HepG2 (cell line): Measurements from ENCODE around the gene RNASE7. TPM values are rescaled to one million over a fixed set of nuclear protein-coding genes. Genes with fewer than 3 reads are reported as not detected.

ENCODE experiments used
- ATAC-seq: fragments of 200-7000 bp; cut with Tn5 transposase; 3 replicates; pipeline ENCODE4 v1.9.1; 2020; ENCODE audit warnings: mild to moderate bottlenecking, moderate library complexity
- BruUV-seq: library from RNA; stranded (reverse); fragments of 400-500 nt; replicated peaks from 2 replicates; lab custom pipeline; 2021; lab: Mats Ljungman, UMichigan
- CTCF ChIA-PET: fragments of 300-600 bp; formaldehyde crosslinking; extraction: SDS; loops from one replicate; lab custom pipeline; 2021; ENCODE audit warnings: low total read pairs, inconsistent platforms, low intra/inter-chr PET ratio; lab: Yijun Ruan, JAX
- POLR2A ChIA-PET: fragments of 350-600 bp; sonication (Branson Sonifier 250); formaldehyde crosslinking; loops from one replicate; lab custom pipeline; 2020; ENCODE audit warnings: antibody characterized with exemption, inconsistent platforms; lab: Yijun Ruan, JAX
- DNase-seq: peaks from one replicate; pipeline ENCODE4 v3.0.0-alpha.2; 2015; ENCODE audit warnings: low spot score
- FAIRE-seq: peaks from 3 replicates; lab custom pipeline; 2011; peaks lifted over from hg19 to GRCh38; lab: Jason Lieb, UNC
- H2AFZ ChIP-seq: one replicate; pipeline ENCODE4 v1.6.1; 2011; ENCODE audit warnings: low read length, inconsistent platforms
- H3K27ac ChIP-seq: fragments of 300-600 bp; 3 replicates; pipeline ENCODE4 v1.8.0; 2011; ENCODE audit warnings: mixed run types, mild to moderate bottlenecking, mixed read lengths, low read length, inconsistent platforms; ENCODE audit not compliant: insufficient read depth; ENCODE audit errors: extremely low read length
- H3K27me3 ChIP-seq, 2 experiments: fragments of 200-600 bp in 1 of 2; 2 replicates in 1 of 2; 3 replicates in 1 of 2; pipeline versions ENCODE4 v1.6.0 to v1.8.0; 2011; ENCODE audit warnings: low read length in 2 of 2, mild to moderate bottlenecking in 2 of 2, moderate library complexity in 2 of 2, inconsistent platforms in 1 of 2; ENCODE audit not compliant: insufficient read depth in 2 of 2, control insufficient read depth in 1 of 2
- H3K36me3 ChIP-seq, 2 experiments: fragments of 200-600 bp in 1 of 2; replicated peaks in 1 of 2; 2 replicates in 1 of 2; 3 replicates in 1 of 2; pipeline versions ENCODE4 v1.5.1 to v1.8.0; 2011; ENCODE audit warnings: low read length in 2 of 2, inconsistent platforms in 1 of 2; ENCODE audit not compliant: insufficient read depth in 2 of 2, control insufficient read depth in 1 of 2
- H3K4me1 ChIP-seq: 2 replicates; pipeline ENCODE4 v1.5.1; 2012; ENCODE audit warnings: low read length, inconsistent platforms; ENCODE audit not compliant: insufficient read depth
- H3K4me2 ChIP-seq: 2 replicates; pipeline ENCODE4 v1.6.0; 2011; ENCODE audit warnings: low read depth, low read length, inconsistent platforms
- H3K4me3 ChIP-seq, 3 experiments: fragments of 200-600 bp in 1 of 3; sonication (generic), shearing (Covaris generic) in 1 of 3; replicated peaks in 1 of 3; 2 replicates each; pipeline ENCODE4 v1.5.1; 2011 to 2016; ENCODE audit warnings: low read length in 3 of 3, inconsistent platforms in 2 of 3, low read depth in 2 of 3, mild to moderate bottlenecking in 2 of 3, control low read depth in 1 of 3, mixed read lengths in 1 of 3; ENCODE audit not compliant: insufficient read depth in 1 of 3
- H3K79me2 ChIP-seq: one replicate; pipeline ENCODE4 v1.6.1; 2011; ENCODE audit warnings: low read length, inconsistent platforms; ENCODE audit not compliant: insufficient read depth
- H3K9ac ChIP-seq: 2 replicates; pipeline ENCODE4 v1.6.0; 2011; ENCODE audit warnings: mild to moderate bottlenecking, low read depth, low read length, inconsistent platforms; ENCODE audit not compliant: insufficient read depth
- H3K9me3 ChIP-seq: 2 replicates; pipeline ENCODE4 v1.5.1; 2012; ENCODE audit warnings: mild to moderate bottlenecking, low read length
- H4K20me1 ChIP-seq: 2 replicates; pipeline ENCODE4 v1.6.0; 2011; ENCODE audit warnings: inconsistent platforms, mild to moderate bottlenecking, low read length, moderate library complexity; ENCODE audit not compliant: insufficient read depth
- GATA4 ChIP-seq: sonication (generic); IDR thresholded peaks from 2 replicates; pipeline ENCODE4 v1.6.1; 2016; ENCODE audit warnings: antibody characterized with exemption, low read depth, borderline replicate concordance
- NFIB ChIP-seq: sonication (generic); formaldehyde crosslinking; IDR thresholded peaks from 2 replicates; pipeline ENCODE4 v1.9.0; 2021; ENCODE audit warnings: missing genetic modification reagents, mild to moderate bottlenecking, borderline replicate concordance
- RBM39 ChIP-seq: fragments of 200-400 bp; formaldehyde crosslinking; IDR thresholded peaks from one replicate; pipeline ENCODE4 v1.6.1; 2018; ENCODE audit warnings: antibody characterized with exemption, mild to moderate bottlenecking, low read depth, low read length; ENCODE audit not compliant: poor library complexity, severe bottlenecking
- TAF15 ChIP-seq: fragments of 200-400 bp; formaldehyde crosslinking; IDR thresholded peaks from one replicate; pipeline ENCODE4 v1.6.1; 2018; ENCODE audit warnings: mild to moderate bottlenecking, low read depth, low read length; ENCODE audit not compliant: poor library complexity, severe bottlenecking
- TEAD2 ChIP-seq: sonication (generic); formaldehyde crosslinking; IDR thresholded peaks from 2 replicates; pipeline ENCODE4 v1.9.0; 2021; ENCODE audit warnings: missing genetic modification reagents
- TRIM24 ChIP-seq: sonication (generic); formaldehyde crosslinking; IDR thresholded peaks from 2 replicates; pipeline ENCODE4 v1.8.0; 2022; ENCODE audit warnings: mild to moderate bottlenecking, missing genetic modification reagents
- ZFY ChIP-seq: sonication (generic); formaldehyde crosslinking; IDR thresholded peaks from 2 replicates; pipeline ENCODE4 v1.4.0; 2020; ENCODE audit warnings: missing genetic modification reagents
- ZKSCAN5 ChIP-seq: sonication (generic); formaldehyde crosslinking; IDR thresholded peaks from 2 replicates; pipeline ENCODE4 v1.5.1; 2020; ENCODE audit warnings: mild to moderate bottlenecking, missing genetic modification reagents
- ZNF160 ChIP-seq: sonication (generic); formaldehyde crosslinking; IDR thresholded peaks from 2 replicates; pipeline ENCODE4 v1.8.0; 2022; ENCODE audit warnings: mild to moderate bottlenecking, inconsistent platforms, missing genetic modification reagents
- ZNF841 ChIP-seq: sonication (generic); formaldehyde crosslinking; IDR thresholded peaks from 2 replicates; pipeline ENCODE4 v1.8.1; 2023; ENCODE audit warnings: missing genetic modification reagents, borderline replicate concordance
- WGBS: methylation state at CpG from one replicate; pipeline ENCODE4 v1.1.6; 2017; ENCODE audit warnings: low lambda C conversion rate; 5-methylcytosine and 5-hydroxymethylcytosine counted together
- in situ Hi-C: cut with HindIII; loops from 2 replicates; pipeline ENCODE4 v1.10.0; 2017; ENCODE audit warnings: low pct_unique_long_range_greater_than_20kb; ENCODE audit not compliant: extremely low pct_ligation_motif_present
- intact Hi-C: fragments of 100-400 bp; cut with micrococcal nuclease; formaldehyde crosslinking; loops from one replicate; pipeline ENCODE4 v1.10.0; 2022; ENCODE audit not compliant: unreplicated experiment
- polyA plus RNA-seq, 8 experiments: library from polyadenylated mRNA; depleted of rRNA in 3 of 8; stranded (reverse) in 7 of 8; unstranded in 1 of 8; fragments of >200 nt; fragmentation: Illumina TruSeq in 4 of 8; extraction: Trizol in 4 of 8; gene quantifications; 2 replicates each; pipeline versions ENCODE4 v1.2.1 to v1.2.3, GENCODE V29; 2011 to 2016; ENCODE audit warnings: low read depth in 4 of 8, missing spikeins in 1 of 8, mixed read lengths in 1 of 8; ENCODE audit not compliant: insufficient read depth in 1 of 8
- total RNA-seq, 5 experiments: library from RNA; depleted of rRNA; stranded (reverse); fragments of >200 nt; fragmentation: Illumina TruSeq; extraction: Trizol; gene quantifications; 2 replicates each; pipeline ENCODE4 v1.2.3, GENCODE V29; 2016; ENCODE audit warnings: low read depth in 1 of 5
- TF ChIP-seq, protein P1 (sequence below): sonication (generic); formaldehyde crosslinking; IDR thresholded peaks from 2 replicates; pipeline ENCODE4 v1.4.0; 2020; ENCODE audit warnings: missing genetic modification reagents, mild to moderate bottlenecking, borderline replicate concordance
- TF ChIP-seq, protein P2 (sequence below): sonication (generic); formaldehyde crosslinking; IDR thresholded peaks from 2 replicates; pipeline ENCODE4 v1.5.0; 2020; ENCODE audit warnings: missing genetic modification reagents, mild to moderate bottlenecking, borderline replicate concordance
- TF ChIP-seq, protein P3 (sequence below): sonication (generic); formaldehyde crosslinking; IDR thresholded peaks from 2 replicates; pipeline ENCODE4 v1.4.0; 2020; ENCODE audit warnings: missing genetic modification reagents, borderline replicate concordance
- TF ChIP-seq, protein P4 (sequence below): IDR thresholded peaks from 2 replicates; pipeline ENCODE4 v1.6.1; 2012; ENCODE audit warnings: inconsistent platforms

RNASE7 gene
- total and polyA plus RNA-seq, 2 of the 13 experiments (the other 11 are each of a cell fraction or from before 2014, with no cell fraction given) = 0.04 TPM; not detected in 1

DNA sequence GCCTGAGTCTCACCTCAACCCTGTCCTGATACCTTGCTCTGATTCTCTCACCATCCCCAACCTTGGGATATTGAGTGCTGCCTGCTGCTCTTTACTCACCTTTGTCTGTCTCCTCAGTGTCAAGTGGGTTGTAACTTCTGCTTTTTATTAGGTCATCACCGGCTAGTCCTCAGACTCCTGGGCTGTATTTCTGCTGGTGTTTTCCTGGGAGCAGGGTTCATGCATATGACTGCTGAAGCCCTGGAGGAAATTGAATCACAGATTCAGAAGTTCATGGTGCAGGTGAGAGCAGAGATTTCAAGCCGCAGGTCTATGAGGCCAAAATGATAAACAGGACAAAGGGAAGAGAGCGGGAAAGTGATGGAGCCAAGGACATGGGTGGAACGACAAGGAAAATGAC, 42.6 kb upstream of the RNASE7 start:
- Histone ChIP-seq H4K20me1 (no peaks in the 10 kb centered on the region), H2AFZ (no peak overlapping the region), H3K27ac (no peak overlapping the region), H3K4me2 (no peak overlapping the region), H3K4me1 (peaks cover 24% of the 10 kb centered on the region), H3K36me3 (peaks cover 11 to 21% of the 10 kb centered on the region in 2 experiments), H3K9me3 (no peaks in the 10 kb centered on the region), H3K79me2 (no peaks in the 10 kb centered on the region), H3K4me3 (no peak overlapping the region), H3K27me3 (0 out of 5 replicates have a peak, but pooled peaks cover 0 to 3% of the 10 kb centered on the region in 2 experiments), H3K9ac (no peak overlapping the region)
- ChIA-PET POLR2A (no interaction called here), CTCF (no interaction called here)
- FAIRE-seq = no peak
- WGBS = 56% methylated on average over 4 of the region's 4 CpGs
- intact Hi-C loops (no loop called here), in situ Hi-C loops (loop anchor here (25.0 kb wide), 1 partner anchor 662 kb away; the partner anchor contains the start of genes CCNB1IP1 and PARP2)
- TF ChIP-seq TRIM24 (CRISPR knock-in tag) (no peak), ZFY (CRISPR knock-in tag) (no peak), NFIB (CRISPR knock-in tag) (no peak), RBM39 (no peak), ZNF160 (no peak), GATA4 (no peak), ZNF841 (no peak), TAF15 (no peak), TEAD2 (CRISPR knock-in tag) (no peak), ZKSCAN5 (CRISPR knock-in tag) (no peak)
- TF ChIP-seq, protein P1, sequence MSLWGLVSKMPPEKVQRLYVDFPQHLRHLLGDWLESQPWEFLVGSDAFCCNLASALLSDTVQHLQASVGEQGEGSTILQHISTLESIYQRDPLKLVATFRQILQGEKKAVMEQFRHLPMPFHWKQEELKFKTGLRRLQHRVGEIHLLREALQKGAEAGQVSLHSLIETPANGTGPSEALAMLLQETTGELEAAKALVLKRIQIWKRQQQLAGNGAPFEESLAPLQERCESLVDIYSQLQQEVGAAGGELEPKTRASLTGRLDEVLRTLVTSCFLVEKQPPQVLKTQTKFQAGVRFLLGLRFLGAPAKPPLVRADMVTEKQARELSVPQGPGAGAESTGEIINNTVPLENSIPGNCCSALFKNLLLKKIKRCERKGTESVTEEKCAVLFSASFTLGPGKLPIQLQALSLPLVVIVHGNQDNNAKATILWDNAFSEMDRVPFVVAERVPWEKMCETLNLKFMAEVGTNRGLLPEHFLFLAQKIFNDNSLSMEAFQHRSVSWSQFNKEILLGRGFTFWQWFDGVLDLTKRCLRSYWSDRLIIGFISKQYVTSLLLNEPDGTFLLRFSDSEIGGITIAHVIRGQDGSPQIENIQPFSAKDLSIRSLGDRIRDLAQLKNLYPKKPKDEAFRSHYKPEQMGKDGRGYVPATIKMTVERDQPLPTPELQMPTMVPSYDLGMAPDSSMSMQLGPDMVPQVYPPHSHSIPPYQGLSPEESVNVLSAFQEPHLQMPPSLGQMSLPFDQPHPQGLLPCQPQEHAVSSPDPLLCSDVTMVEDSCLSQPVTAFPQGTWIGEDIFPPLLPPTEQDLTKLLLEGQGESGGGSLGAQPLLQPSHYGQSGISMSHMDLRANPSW (CRISPR knock-in tag) = no peak
- TF ChIP-seq, protein P2, sequence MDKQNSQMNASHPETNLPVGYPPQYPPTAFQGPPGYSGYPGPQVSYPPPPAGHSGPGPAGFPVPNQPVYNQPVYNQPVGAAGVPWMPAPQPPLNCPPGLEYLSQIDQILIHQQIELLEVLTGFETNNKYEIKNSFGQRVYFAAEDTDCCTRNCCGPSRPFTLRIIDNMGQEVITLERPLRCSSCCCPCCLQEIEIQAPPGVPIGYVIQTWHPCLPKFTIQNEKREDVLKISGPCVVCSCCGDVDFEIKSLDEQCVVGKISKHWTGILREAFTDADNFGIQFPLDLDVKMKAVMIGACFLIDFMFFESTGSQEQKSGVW (CRISPR knock-in tag) = no peak
- TF ChIP-seq, protein P3, sequence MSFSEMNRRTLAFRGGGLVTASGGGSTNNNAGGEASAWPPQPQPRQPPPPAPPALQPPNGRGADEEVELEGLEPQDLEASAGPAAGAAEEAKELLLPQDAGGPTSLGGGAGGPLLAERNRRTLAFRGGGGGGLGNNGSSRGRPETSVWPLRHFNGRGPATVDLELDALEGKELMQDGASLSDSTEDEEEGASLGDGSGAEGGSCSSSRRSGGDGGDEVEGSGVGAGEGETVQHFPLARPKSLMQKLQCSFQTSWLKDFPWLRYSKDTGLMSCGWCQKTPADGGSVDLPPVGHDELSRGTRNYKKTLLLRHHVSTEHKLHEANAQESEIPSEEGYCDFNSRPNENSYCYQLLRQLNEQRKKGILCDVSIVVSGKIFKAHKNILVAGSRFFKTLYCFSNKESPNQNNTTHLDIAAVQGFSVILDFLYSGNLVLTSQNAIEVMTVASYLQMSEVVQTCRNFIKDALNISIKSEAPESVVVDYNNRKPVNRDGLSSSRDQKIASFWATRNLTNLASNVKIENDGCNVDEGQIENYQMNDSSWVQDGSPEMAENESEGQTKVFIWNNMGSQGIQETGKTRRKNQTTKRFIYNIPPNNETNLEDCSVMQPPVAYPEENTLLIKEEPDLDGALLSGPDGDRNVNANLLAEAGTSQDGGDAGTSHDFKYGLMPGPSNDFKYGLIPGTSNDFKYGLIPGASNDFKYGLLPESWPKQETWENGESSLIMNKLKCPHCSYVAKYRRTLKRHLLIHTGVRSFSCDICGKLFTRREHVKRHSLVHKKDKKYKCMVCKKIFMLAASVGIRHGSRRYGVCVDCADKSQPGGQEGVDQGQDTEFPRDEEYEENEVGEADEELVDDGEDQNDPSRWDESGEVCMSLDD (CRISPR knock-in tag) = no peak
- TF ChIP-seq, protein P4, sequence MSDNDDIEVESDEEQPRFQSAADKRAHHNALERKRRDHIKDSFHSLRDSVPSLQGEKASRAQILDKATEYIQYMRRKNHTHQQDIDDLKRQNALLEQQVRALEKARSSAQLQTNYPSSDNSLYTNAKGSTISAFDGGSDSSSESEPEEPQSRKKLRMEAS = no peak
- DNase-seq = no peak
- no TSS peak for BruUV-seq
- no peak; the same call in 2 of the 3 replicates for ATAC-seq
